ENCODE results near the gene SLC43A3.
"Not testable (repeated sequence)": the region's sequence is repeated elsewhere in the genome, so short reads cannot be mapped to it uniquely, and the experiment has no call there.

SLC43A3 gene

DNA sequence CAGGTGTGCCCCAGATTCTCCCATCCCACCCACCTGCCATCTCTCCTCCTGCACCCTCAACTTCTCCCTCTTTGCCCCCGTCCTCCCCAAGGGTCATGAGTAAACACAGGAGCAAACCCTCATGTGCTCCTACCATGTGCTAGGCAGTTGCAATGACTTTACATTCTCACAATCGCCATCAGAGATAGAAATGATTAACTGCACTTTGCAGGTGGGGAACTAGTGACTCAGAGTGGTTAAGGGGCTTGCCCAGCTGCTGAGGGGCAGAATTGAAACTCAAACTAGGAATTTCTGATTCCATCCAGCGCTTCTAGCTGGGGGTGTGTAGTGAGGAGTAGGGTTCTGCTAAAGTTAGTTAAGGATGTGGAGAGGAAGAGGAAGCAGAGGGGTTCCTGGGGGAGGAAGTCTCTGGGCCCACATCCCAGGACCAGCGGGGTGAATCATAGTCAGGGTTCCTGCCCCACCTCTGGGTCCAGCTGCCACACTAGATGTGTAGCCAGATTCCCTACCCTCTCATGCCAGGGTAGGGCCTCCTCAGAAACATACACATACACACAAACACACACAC, 20.5 kb downstream of the SLC43A3 start:
- no peak for DNase-seq (ENCODE audit: low read depth, low spot score)

DNA sequence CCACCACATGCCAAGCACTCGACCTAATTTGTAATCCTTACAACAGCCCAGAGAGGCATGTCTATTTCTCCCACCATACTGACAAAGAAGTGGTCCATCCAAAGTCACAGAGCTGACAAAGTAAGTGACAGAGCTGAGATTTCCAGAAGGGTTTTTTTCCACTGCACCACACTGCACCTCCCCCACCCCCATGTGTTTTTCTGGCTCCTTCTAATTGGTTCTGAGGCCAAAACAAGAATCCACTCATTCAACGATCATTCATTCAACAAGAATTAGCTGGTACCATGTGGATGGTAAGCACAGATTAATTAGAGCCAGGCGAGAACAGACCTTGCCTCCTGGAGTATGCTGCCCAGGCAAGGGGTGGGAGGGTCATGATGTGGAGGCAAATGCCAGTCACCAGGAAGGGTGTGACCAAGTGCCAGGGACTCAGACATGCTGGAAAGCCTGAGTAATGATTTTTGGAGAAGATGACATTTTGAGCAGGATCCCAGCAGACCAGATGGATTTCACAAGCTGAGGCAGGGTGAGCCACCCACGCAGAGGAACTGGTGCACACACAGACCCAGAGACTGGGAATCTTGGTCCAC, 21.6 kb downstream of the SLC43A3 start:
- no peak for DNase-seq (ENCODE audit: low read depth, low spot score)

DNA sequence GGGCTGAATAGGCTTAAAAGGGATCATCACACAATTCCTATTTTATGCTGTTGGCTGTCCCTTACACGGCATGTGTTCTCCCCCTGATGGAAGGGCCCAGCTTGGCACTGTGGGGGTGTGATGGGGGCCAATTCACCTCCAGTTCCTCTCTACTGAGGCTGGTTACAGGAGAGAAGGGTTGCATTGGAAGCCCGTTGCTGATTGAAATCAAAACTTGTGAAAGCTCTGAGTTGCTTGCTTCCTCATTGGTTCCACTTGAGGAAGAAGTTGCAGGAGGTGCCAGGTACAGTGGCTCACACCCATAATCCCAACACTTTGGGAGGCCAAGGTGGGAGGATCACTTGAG, 23.1 kb downstream of the SLC43A3 start:
- no peak for DNase-seq (ENCODE audit: low read depth, low spot score)

DNA sequence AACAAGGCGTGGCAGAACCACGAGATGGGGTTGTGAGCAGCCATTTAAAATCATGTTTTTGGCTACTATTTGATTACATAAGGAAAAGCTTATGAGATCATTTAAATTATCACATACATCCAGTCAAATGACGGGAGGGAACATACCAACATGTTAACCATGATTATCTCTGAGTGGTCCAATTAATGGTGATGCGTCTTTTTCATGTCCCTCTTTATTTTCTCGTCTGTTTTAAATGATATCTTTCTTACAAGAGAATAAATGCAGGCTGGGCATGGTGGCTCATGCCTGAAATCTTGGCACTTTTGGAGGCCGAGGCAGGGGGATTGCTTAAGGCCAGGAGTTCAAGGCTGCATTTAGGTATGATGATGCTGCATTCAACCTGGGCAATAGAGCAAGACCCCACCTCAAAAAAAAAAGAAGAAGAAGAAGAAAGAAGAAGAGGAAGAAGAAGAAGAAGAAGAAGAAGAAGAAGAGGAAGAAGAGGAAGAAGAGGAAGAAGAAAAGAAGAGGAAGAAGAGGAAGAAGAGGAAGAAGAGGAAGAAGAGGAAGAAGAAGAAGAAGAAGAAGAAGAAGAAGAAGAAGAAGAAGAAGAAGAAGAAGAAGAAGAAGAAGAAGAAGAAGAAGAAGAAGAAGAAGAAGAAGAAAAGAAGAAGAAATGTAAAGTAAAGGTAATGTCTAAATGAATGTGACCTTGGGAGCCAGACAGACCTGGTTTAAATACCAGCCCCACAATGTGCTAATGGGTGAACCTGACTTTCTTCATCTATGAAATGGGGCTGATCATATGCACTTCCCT, 23.7 kb downstream of the SLC43A3 start:
- DNase-seq (ENCODE audit: low read depth, low spot score) = not testable (repeated sequence)

DNA sequence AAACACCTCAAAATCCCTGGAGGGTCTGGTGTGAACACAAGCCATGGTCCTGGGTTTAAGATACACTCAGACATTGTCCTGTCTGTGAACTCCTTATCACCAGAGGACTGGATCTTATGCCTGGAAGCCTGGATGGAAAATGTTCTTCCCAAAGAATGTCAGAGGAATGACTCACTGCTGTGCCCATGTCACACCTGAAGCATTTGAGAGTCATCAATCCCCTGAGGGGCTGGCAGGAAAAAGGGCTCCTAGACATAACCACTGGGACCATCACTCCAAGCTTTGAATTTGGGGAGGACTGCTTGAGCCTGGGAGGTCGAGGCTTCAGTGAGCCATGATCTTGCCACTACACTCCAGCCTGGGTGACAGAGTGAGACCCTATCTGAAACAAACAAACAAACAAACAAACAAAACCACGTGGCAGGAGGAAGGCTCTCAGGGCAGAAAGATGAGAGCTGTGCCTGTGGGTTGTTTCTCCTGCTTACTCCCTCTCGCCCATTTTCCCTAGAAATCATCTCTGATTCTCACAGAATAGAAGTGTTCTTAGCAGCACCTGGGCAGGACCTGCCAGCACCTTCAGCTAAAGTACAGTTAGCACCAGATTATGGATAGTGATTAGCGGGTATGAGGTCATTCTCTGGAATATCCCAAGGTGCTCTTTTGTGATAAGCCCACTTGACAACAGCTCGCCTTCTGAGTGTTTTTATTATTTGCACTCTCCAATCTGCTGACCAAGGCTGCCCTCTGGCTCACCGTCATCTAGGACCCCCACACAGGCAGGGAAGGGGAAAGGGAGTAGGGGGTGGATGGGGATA, 24.5 kb downstream of the SLC43A3 start:
- DNase-seq (ENCODE audit: low read depth, low spot score) = no peak

DNA sequence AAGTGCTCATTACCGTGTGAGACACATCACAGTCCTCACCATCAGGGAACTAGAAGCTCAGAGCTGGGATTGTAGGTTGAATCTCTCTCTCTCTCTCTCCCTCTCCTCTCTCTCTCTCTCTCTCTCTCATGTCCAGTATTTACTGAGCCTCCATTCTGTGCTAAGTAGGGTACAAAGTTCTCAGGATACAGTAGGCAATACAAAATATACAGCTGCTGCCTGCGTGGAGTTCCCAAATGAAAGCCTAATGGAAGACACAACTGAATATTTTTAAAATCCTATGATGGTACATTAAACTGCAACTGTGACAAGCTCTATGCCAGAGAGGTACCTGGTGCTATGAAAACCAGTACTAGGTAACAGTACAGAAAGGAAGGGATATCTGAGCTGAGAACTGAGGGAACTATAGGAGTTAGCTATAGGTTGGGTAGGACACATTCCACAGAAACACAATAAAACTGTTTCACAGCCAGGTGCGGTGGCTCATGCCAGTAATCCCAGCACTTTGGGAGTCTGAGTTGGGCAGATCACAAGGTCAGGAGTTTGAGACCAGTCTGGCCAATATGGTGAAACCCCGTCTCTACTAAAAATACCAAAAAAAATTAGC, 26.8 kb downstream of the SLC43A3 start:
- DNase-seq (ENCODE audit: low read depth, low spot score) = no peak

DNA sequence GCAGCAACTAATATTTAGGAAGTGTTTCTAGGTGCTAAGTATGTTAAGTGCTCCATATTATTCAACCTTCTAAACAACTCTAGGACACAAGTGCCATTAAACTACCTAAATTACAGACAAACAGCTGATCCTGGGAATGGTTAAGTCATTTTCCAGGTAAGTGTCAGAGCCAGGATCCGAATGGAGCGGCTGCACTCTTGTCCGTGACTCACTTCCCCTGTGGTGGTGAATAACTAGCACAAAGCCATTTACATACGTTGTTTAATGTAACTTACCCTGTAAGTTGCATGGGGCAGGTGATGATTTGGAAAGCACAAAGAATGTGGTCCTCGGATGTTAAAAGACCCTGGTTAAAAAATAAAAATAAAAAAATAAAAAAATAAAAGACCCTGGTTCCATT, 27.7 kb downstream of the SLC43A3 start:
- DNase-seq (ENCODE audit: low read depth, low spot score) = no peak

DNA sequence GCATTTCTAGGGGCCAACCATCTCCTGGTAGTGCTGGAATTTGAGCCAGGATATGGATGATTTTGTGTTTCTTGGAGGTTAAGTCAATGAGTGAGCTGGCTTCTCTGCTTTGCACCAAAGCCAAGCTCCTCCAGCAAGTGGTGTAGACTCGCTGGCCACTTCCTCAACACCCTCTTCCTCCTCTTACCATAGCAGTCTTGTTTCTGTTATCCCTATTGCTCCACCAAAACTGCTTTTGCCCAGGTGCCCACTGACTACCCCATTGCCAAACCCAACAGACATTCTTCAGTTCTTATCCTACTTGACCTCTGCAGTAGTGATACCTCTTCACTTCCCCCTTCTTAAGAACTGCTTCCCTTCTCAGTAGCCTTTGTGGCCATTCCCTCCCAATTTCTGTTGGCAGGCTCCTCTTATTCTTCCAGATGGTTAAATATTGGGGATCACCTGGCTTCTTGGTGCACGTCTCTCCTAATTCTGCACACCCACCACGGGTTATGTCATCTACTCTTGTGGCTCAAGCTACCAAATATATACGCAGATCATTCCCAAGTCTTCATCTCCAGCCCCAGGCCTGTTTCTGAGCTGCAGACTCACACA, 29.4 kb downstream of the SLC43A3 start:
- no peak for DNase-seq (ENCODE audit: low read depth, low spot score)

DNA sequence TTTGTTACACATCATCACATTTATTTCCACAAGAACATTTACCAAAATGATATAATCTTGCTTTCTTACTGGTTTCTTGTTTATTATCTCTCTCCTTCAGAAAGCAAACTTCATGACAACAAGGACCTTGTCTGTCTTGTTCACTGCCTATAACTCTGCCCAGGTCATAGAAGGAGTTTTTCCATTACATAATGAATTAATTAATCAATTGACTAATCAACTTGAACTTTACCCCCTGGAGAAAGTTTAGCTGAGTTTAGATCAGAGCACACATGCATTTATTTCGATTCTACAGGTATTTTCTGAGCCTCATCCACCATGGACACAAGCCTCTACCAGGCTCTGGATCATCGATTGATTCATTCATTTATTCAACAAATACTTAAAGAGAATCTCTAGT, 30.2 kb downstream of the SLC43A3 start:
- DNase-seq (ENCODE audit: low read depth, low spot score) = no peak

DNA sequence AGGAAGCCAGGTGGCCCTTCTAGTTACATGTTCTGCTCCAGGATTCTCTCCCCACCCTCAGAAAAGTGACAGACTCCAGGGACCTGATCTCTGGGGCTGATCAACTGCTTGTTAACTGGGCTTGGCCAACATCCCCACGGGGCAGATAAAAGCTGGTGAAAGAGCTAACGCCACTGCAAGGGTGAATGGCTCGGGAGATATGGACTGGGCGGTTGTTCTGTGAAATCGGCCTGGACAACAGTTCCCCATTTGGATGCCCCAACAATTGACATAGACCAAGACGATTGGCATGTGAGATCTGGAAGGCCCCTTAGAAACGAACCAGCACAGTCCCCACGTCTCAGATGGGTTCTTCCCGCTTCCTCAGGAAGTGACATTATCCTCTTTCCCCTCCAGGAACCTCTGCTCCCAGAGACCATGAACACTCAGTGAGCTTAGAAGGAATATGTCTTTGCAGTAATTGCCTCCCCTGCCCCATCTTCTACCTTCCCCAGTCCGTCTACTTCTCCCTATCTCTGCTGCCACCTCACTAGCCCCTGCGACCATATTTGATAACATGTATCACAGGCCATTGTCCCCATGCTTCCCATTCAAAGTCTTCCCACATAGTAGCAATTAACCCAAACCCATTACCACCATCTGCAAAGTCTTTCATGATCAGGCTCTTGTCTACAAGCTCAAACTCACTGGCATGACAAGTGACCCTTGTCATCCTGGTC, 30.9 kb downstream of the SLC43A3 start:
- no peak for DNase-seq (ENCODE audit: low read depth, low spot score)

DNA sequence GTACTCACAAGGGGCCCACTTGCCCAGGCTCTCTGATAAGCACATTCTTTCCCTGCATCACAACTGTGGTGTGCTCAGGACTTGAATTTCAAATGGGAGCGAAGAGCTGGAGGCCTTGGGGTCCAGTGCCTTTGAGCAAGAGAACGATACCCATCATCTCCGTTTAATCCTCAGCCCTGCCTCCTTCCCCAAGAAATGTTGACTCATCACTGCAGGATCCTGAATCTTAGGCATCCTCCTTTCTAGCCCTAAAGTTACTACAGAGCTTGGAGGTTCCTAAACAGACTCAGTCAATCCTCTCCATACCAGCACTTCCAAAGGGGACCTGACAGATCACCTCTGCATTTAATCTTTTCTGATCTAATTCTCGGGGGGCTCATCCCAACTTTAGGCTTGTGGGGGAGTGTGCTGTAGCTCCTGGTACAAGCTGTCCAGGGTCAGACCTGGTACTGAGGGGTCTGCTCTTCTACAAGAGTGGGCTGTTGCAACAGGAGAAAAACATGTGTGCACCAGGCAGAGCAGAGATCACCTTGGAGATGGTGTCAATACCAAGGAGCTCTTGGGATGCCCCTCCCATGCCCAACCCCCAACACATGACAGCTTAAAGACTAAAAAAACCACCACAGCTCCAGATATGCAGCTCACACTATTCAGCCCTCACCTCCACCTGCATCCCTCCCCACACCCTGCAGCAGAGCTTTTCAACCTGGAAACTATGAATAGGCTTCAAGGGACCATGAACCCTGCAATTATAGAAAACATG, 32.5 kb downstream of the SLC43A3 start:
- DNase-seq (ENCODE audit: low read depth, low spot score) = no peak

DNA sequence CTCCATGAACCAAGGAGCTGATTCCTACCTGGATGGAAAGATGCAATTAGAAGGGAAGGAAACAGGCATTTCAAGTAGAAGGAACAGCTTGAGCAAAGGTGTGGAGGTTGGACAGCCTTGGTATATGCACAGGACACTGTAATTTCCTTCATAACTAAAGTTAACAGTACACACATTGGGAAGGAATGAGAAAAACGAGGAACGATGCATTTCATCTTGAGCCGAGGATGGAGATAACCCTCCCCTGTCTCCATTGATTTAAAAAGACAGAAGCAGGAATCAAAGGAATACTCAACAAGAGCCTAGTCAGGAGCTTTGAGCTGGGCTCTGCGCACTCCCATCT, 34.2 kb downstream of the SLC43A3 start:
- DNase-seq (ENCODE audit: low read depth, low spot score) = no peak

DNA sequence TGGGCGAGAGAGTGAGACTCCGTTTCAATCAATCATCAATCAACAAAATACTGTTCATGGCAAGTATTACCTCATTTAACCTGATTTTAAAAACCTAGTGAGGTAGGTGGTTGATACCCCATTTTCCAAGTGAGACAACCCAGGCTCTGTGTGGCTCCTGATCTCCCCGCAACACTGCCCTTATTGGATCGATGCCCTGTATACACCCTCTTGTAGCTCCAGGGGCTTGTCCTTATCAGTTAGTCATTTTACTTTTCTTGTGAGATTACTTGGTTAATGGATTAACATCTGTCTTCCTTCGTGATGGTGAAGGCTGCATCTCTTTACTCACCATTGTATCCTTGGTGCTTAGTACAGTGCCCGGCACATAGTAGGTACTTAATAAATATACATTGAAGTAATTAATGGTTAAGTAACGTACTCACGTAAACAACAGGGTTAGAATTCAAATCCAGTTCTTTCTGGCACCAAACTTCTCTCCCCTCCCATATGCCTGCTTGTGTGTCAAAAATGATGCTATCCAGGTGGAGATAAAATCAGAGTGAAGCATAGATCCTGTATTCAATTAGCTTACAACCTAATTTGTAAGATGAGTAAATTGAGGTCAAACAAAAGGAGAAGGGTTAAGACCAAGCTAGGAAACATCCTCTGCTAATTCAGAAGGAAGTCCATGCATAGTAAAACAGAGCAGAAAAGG, 34.7 kb downstream of the SLC43A3 start:
- DNase-seq (ENCODE audit: low read depth, low spot score) = no peak

DNA sequence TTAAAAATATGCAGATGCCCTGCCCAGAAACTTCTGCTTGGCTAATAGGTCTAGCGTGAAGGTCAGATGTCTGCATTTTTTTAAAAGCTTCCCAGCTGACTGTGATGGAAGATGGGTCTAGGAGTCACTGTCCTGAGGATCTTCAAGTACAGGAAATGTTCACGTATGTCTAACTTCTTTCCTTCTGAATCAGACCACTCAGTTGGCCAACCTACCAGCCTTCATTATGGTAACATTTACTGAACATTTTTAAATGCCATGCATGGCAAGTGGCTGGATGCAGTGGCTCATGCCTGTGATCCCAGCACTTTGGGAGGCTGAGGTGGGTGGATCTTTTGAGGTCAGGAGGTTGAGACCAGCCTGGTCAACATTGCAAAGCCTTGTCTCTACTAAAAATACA, 35.4 kb downstream of the SLC43A3 start:
- no peak for DNase-seq (ENCODE audit: low read depth, low spot score)

DNA sequence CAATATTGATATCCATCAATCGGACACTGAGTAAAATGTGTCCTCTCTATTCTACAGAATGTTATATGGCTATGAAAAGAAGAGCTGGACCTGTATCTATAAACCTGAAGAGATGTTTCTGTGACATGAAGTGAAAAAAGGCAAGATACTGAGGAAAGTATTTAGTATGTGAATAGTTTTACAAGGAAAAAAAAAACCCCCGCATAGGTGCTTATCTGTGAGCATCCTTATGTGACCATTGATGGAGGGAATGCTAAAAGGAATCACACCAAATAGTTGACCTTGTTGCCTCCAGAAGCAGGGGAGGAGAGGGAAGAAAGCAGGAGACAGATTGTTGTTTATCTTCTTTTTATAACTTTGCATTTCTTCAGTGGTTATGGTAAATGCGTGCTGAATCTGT, 35.8 kb downstream of the SLC43A3 start:
- no peak for DNase-seq (ENCODE audit: low read depth, low spot score)

DNA sequence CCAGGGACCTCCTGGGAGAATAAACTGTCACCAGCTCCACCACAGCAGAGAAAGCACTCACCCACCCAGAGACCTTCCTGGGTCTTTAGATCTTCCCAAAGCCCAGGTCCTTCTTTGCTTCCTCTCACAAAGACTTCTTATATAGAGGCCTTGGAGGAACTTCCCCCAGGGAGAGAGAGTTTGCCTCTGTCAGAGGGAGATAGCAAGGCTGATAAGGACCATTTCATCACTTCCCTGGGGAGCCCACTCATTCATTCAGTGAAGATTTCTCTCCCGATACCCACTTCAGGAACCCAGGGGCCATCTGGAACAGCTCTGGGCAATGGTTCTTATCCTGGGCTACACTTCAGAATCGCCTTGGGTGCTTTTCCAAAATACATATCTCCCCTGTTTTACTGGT, 36.4 kb downstream of the SLC43A3 start, which contains the start of gene PRG2:
Gene PRG2 (minus strand): TSS at position 116 of the 400 bp plus-strand sequence. CDS start 706 bp downstream, outside the sequence.
- DNase-seq (ENCODE audit: low read depth, low spot score) = no peak

DNA sequence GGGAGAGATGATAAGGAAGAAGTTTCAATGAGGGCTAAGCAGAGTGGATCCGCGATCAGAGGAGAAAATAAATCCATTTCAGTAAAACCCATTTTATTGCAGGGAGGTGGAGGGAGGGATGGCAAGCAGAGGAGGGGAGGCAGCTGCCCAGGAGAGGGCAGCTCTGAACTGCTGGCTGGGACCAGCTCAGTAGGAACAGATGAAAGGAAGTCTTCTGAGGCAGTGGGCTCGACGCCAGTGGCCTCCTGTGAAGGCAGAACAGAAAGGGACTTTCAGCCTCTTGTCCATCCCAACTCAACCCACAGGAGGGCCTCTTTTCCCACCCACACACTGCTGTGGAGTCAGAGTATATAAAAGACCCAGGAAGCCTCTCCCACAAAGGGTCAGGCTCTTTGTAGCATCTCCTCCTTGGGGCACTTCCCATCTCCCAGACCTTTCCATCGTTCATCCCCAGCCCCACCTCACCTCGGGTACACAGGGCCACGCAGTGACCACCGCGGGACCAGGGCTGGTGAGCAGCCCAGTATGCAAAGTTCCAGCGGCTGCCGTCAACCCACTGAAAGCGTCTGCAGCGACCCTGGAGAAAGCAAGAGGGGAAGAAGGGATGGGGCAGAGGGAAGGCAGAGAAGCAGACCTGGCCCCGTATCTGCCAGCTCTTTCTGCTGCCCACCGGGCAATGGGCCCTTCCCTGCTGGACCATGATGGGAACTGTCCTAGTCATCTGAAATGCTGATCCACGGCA, 39.5 kb downstream of the SLC43A3 start:
- DNase-seq (ENCODE audit: low read depth, low spot score) = no peak

DNA sequence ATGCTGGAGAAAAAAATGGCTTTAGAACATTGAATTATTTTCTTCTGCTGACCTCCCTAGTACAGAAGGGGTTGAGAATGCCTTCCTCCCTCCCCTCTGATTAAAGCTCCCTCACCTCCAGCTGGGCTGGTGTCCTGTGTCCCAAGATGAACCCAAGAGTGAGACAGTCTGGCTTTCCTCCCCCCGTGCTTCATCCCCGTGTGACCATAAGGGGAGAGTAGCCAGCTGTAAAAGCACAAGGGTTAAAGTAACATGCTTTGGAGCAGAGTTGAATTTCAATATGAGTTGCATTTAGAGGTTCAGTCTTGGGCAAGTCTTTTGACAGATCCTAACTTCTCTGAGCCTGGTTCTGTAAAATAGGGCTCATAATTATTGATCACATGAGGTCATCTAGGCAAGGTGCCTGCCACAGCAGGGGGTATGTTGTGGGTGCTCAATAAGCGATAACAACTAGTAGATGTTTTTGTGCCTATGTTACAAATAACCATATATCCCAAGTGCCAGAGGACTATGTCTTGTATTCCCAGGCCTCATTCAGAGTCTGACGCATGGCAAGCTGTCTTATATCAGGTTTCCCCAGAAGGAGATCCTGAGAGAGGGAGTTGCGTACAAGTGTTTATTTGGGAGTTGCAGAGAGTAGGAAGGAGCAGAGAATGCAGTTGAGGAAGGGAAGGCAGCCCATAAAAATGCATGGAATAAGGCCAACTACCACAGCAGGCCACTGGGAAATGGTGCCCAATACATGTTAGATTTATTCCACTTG, 40.6 kb downstream of the SLC43A3 start:
- no peak for DNase-seq (ENCODE audit: low read depth, low spot score)

All from activated CD4-positive, CD25-positive, alpha-beta regulatory T cell treated with anti-CD3 and anti-CD28 coated beads, Interleukin-2, amount 50 U/mL, for 16 hours (primary cell).